Stimulated activated CD4-positive, alpha-beta T cell treated with anti-CD3 and anti-CD28 coated beads, Interleukin-12 subunit alpha, Interleukin-12 subunit beta, amount 100 ng/mL, for 24 hours (primary cell): ENCODE data around the gene C3.
"Not testable (repeated sequence)": the region's sequence is repeated elsewhere in the genome, so short reads cannot be mapped to it uniquely, and the experiment has no call there.

Experiments used
- DNase-seq, 2 experiments: peaks; one replicate each; pipeline ENCODE4 v3.0.0-alpha.2; 2020; ENCODE audit warnings: low read depth in 2 of 2

C3 gene

GRCh38 chr19:6713773-6714692 lies 6.4 kb downstream of the C3 start:
- DNase-seq = no peak

- DNase-seq = no peak
Measured at GRCh38 chr19:6712692-6713670, 7.5 kb downstream of the C3 start.

- DNase-seq = no peak
Measured at GRCh38 chr19:6712231-6712630, 8.2 kb downstream of the C3 start.

- no peak for DNase-seq
Measured at GRCh38 chr19:6711605-6712004, 8.8 kb downstream of the C3 start.

- no peak for DNase-seq
Measured at GRCh38 chr19:6711078-6711361, 9.4 kb downstream of the C3 start.

GRCh38 chr19:6710273-6711077 lies 10.0 kb downstream of the C3 start:
- no peak for DNase-seq

GRCh38 chr19:6709549-6709948 lies 10.9 kb downstream of the C3 start:
- DNase-seq = no peak

GRCh38 chr19:6708913-6709312 lies 11.5 kb downstream of the C3 start:
- DNase-seq = not testable (repeated sequence)

- DNase-seq = no peak
Measured at GRCh38 chr19:6708346-6708745, 12.1 kb downstream of the C3 start.

GRCh38 chr19:6707658-6708018 lies 12.8 kb downstream of the C3 start:
- DNase-seq = no peak

GRCh38 chr19:6707011-6707657 lies 13.3 kb downstream of the C3 start:
- DNase-seq = no peak

- DNase-seq = no peak
Measured at GRCh38 chr19:6706633-6706958, 13.9 kb downstream of the C3 start.

GRCh38 chr19:6705931-6706632 lies 14.4 kb downstream of the C3 start:
- DNase-seq = no peak

GRCh38 chr19:6700586-6701316 lies 19.7 kb downstream of the C3 start:
- DNase-seq = no peak

GRCh38 chr19:6699935-6700334 lies 20.5 kb downstream of the C3 start:
- DNase-seq = no peak

- no peak for DNase-seq
Measured at GRCh38 chr19:6697291-6697690, 23.2 kb downstream of the C3 start.

GRCh38 chr19:6696239-6696820 lies 24.1 kb downstream of the C3 start:
- DNase-seq = no peak

- no peak for DNase-seq
Measured at GRCh38 chr19:6694147-6694815, 26.2 kb downstream of the C3 start.

- no peak for DNase-seq
Measured at GRCh38 chr19:6693681-6694080, 26.8 kb downstream of the C3 start.
